H1 (cell line): ENCODE data around the gene TFF2. TPM values are rescaled to one million over a fixed set of nuclear protein-coding genes. Genes with fewer than 3 reads are reported as not detected.

Source experiments
- CTCF ChIA-PET: fragments of 300-600 bp; sonication (Branson Sonifier 250); formaldehyde crosslinking; loops from one replicate; lab custom pipeline; 2021; ENCODE audit not compliant: partially characterized antibody; lab: Charles Lee
- POLR2A ChIA-PET: fragments of 300-600 bp; sonication (Branson Sonifier 250); formaldehyde crosslinking; loops from one replicate; lab custom pipeline; 2021; ENCODE audit warnings: inconsistent platforms; ENCODE audit not compliant: partially characterized antibody; lab: Charles Lee
- DNase-seq, 2 experiments: peaks; one replicate each; pipeline versions ENCODE4 v3.0.0 to v3.0.0-alpha.2; 2010 to 2022; ENCODE audit warnings: low spot score in 2 of 2, low read depth in 1 of 2, mixed read lengths in 1 of 2
- FAIRE-seq: peaks from 2 replicates; lab custom pipeline; 2011; peaks lifted over from hg19 to GRCh38; lab: Jason Lieb, UNC
- H2AFZ ChIP-seq: 2 replicates; pipeline ENCODE4 v1.8.1; 2012; ENCODE audit warnings: low read length, inconsistent platforms
- H2AK5ac ChIP-seq: 2 replicates; pipeline ENCODE4 v1.6.1; 2013; ENCODE audit warnings: low read depth, low read length
- H2BK120ac ChIP-seq: replicated peaks from 2 replicates; pipeline ENCODE3; 2013; ENCODE audit warnings: low read depth, low read length, inconsistent platforms
- H2BK12ac ChIP-seq: 2 replicates; pipeline ENCODE4 v1.6.1; 2013; ENCODE audit warnings: low read depth, low read length
- H2BK15ac ChIP-seq: 2 replicates; pipeline ENCODE4 v1.6.1; 2013; ENCODE audit warnings: low read length
- H2BK20ac ChIP-seq: 2 replicates; pipeline ENCODE4 v1.6.1; 2013; ENCODE audit warnings: low read length
- H2BK5ac ChIP-seq: 2 replicates; pipeline ENCODE4 v1.6.1; 2013; ENCODE audit warnings: low read depth, low read length
- H3K14ac ChIP-seq: 2 replicates; pipeline ENCODE4 v1.6.1; 2013; ENCODE audit warnings: inconsistent platforms; ENCODE audit not compliant: insufficient read length
- H3K18ac ChIP-seq: 2 replicates; pipeline ENCODE4 v1.6.1; 2013; ENCODE audit warnings: low read length; ENCODE audit errors: extremely low read depth
- H3K23ac ChIP-seq: 2 replicates; pipeline ENCODE4 v1.6.1; 2013; ENCODE audit warnings: inconsistent platforms; ENCODE audit not compliant: insufficient read length
- H3K23me2 ChIP-seq: 2 replicates; pipeline ENCODE4 v1.6.1; 2013; ENCODE audit warnings: low read depth, low read length
- H3K27ac ChIP-seq: 2 replicates; pipeline ENCODE4 v1.6.1; 2011; ENCODE audit warnings: low read depth, low read length, inconsistent platforms
- H3K27me3 ChIP-seq, 4 experiments: replicated peaks in 1 of 4; 1 replicate in 1 of 4; 2 replicates in 3 of 4; pipeline versions ENCODE4 v1.6.1 to v1.8.1; 2011 to 2013; ENCODE audit warnings: low read length in 3 of 4, mild to moderate bottlenecking in 3 of 4, inconsistent platforms in 2 of 4, mixed read lengths in 2 of 4, moderate library complexity in 1 of 4; ENCODE audit not compliant: control insufficient read depth in 3 of 4, insufficient read depth in 3 of 4; ENCODE audit errors: extremely low read depth in 1 of 4
- H3K36me3 ChIP-seq, 4 experiments: 2 replicates each; pipeline versions ENCODE4 v1.6.1 to v1.8.1; 2011 to 2013; ENCODE audit warnings: mild to moderate bottlenecking in 4 of 4, low read length in 3 of 4, moderate library complexity in 2 of 4, control low read depth in 1 of 4, inconsistent platforms in 1 of 4; ENCODE audit not compliant: insufficient read depth in 4 of 4, control insufficient read depth in 2 of 4
- H3K4ac ChIP-seq: replicated peaks from 2 replicates; pipeline ENCODE3; 2013; ENCODE audit warnings: low read length, low read depth, mixed read lengths, inconsistent platforms; ENCODE audit not compliant: insufficient read length
- H3K4me1 ChIP-seq, 4 experiments: replicated peaks in 1 of 4; 1 replicate in 1 of 4; 2 replicates in 3 of 4; pipeline versions ENCODE4 v1.6.1 to v1.8.1; 2011 to 2013; ENCODE audit warnings: low read length in 3 of 4, inconsistent platforms in 2 of 4, mixed read lengths in 1 of 4; ENCODE audit not compliant: insufficient read depth in 4 of 4, control insufficient read depth in 3 of 4
- H3K4me2 ChIP-seq, 2 experiments: 2 replicates each; pipeline versions ENCODE4 v1.6.1 to v1.8.1; 2011 to 2013; ENCODE audit warnings: low read depth in 2 of 2, low read length in 2 of 2, control low read depth in 1 of 2, inconsistent platforms in 1 of 2, mild to moderate bottlenecking in 1 of 2; ENCODE audit not compliant: insufficient read depth in 1 of 2
- H3K4me3 ChIP-seq, 4 experiments: fragments of 200-600, 300-600 bp in 1 of 4; sonication (generic), shearing (Covaris generic), sonication (Bioruptor Twin) in 1 of 4; 2 replicates each; pipeline versions ENCODE4 v1.5.1 to v1.8.1; 2011 to 2016; ENCODE audit warnings: low read length in 4 of 4, low read depth in 3 of 4, control low read depth in 2 of 4, inconsistent platforms in 2 of 4, mild to moderate bottlenecking in 2 of 4, mixed read lengths in 1 of 4, moderate library complexity in 1 of 4; ENCODE audit not compliant: insufficient read depth in 2 of 4; ENCODE audit errors: extremely low read depth in 1 of 4
- H3K56ac ChIP-seq: replicated peaks from 2 replicates; pipeline ENCODE3; 2013; ENCODE audit warnings: low read depth, mild to moderate bottlenecking, mixed read lengths, low read length, inconsistent platforms; ENCODE audit not compliant: insufficient read length
- H3K79me1 ChIP-seq: 2 replicates; pipeline ENCODE4 v1.6.1; 2013; ENCODE audit warnings: low read depth, low read length, control low read depth
- H3K79me2 ChIP-seq, 2 experiments: 2 replicates each; pipeline versions ENCODE4 v1.6.1 to v1.8.1; 2012 to 2013; ENCODE audit warnings: low read length in 2 of 2, mild to moderate bottlenecking in 2 of 2, inconsistent platforms in 1 of 2; ENCODE audit not compliant: insufficient read depth in 2 of 2, control insufficient read depth in 1 of 2
- H3K9ac ChIP-seq, 4 experiments: replicated peaks in 1 of 4; 1 replicate in 1 of 4; 2 replicates in 3 of 4; pipeline versions ENCODE4 v1.6.1 to v1.8.1; 2011 to 2013; ENCODE audit warnings: low read depth in 3 of 4, low read length in 3 of 4, control low read depth in 2 of 4, mild to moderate bottlenecking in 2 of 4, moderate library complexity in 2 of 4, inconsistent platforms in 1 of 4; ENCODE audit errors: extremely low read depth in 1 of 4
- H3K9me3 ChIP-seq, 2 experiments: 2 replicates each; pipeline versions ENCODE4 v1.6.1 to v1.8.1; 2012 to 2013; ENCODE audit warnings: mild to moderate bottlenecking in 2 of 2, moderate library complexity in 2 of 2, control low read depth in 1 of 2, inconsistent platforms in 1 of 2, low read depth in 1 of 2, low read length in 1 of 2, mixed read lengths in 1 of 2; ENCODE audit not compliant: insufficient read depth in 2 of 2
- H4K20me1 ChIP-seq, 2 experiments: replicated peaks in 1 of 2; 2 replicates each; pipeline versions ENCODE3 to v1.8.1; 2011 to 2013; ENCODE audit warnings: inconsistent platforms in 2 of 2, low read length in 2 of 2, mild to moderate bottlenecking in 1 of 2; ENCODE audit not compliant: insufficient read depth in 2 of 2, control insufficient read depth in 1 of 2
- H4K5ac ChIP-seq: 2 replicates; pipeline ENCODE4 v1.6.1; 2013; ENCODE audit warnings: low read length, low read depth, mixed read lengths, inconsistent platforms; ENCODE audit not compliant: insufficient read length
- H4K8ac ChIP-seq: 2 replicates; pipeline ENCODE4 v1.8.0; 2013; ENCODE audit warnings: mild to moderate bottlenecking, moderate library complexity, low read length, inconsistent platforms; ENCODE audit not compliant: insufficient read depth; ENCODE audit errors: extremely low read depth
- H4K91ac ChIP-seq: replicated peaks from 2 replicates; pipeline ENCODE3; 2013; ENCODE audit warnings: low read length, mixed read lengths, inconsistent platforms; ENCODE audit not compliant: insufficient read length
- CHD1 ChIP-seq: IDR thresholded peaks from 2 replicates; pipeline ENCODE4 v1.6.1; 2012; ENCODE audit warnings: low read depth, low read length, improper control_type of control experiment
- SP2 ChIP-seq: IDR thresholded peaks from 2 replicates; pipeline ENCODE4 v1.6.1; 2012; ENCODE audit warnings: mild to moderate bottlenecking, low read length, inconsistent platforms
- WGBS, 2 experiments: shearing (Covaris generic) in 1 of 2; methylation state at CpG; one replicate each; pipeline versions ENCODE4 v1.1.6 to v1.1.7; 2013 to 2015; ENCODE audit warnings: low lambda C conversion rate in 2 of 2, mixed read lengths in 2 of 2, inconsistent platforms in 1 of 2, low coverage in 1 of 2, missing lambda C conversion rate in 1 of 2; ENCODE audit not compliant: insufficient replicate concordance in 2 of 2, insufficient coverage in 1 of 2, insufficient read length in 1 of 2; ENCODE audit errors: extremely low coverage in 1 of 2, missing lambda C conversion rate in 1 of 2; 5-methylcytosine and 5-hydroxymethylcytosine counted together
- polyA plus RNA-seq, 7 experiments: library from polyadenylated mRNA; depleted of rRNA in 3 of 7; stranded (reverse) in 5 of 7; unstranded in 2 of 7; fragments of >200 nt in 5 of 7; fragments of 200-250 nt in 2 of 7; gene quantifications; 1 replicate in 5 of 7; 2 replicates in 1 of 7; 4 replicates in 1 of 7; pipeline versions ENCODE4 v1.2.1 to v1.2.3, GENCODE V29; 2011 to 2013; ENCODE audit warnings: missing spikeins in 2 of 7, mixed read lengths in 2 of 7
- total RNA-seq: library from RNA; stranded (reverse); fragmentation: NEBNext Ultra II Directional; extraction: Animal tissue kit (Norgen Biotek cat#: 25700); gene quantifications from 2 replicates; pipeline ENCODE4 v1.2.1, GENCODE V29; 2021

Gene TFF2
- total and polyA plus RNA-seq, 2 of the 8 experiments (the other 6 are each of a cell fraction or from before 2014, with no cell fraction given): not detected

DNA sequence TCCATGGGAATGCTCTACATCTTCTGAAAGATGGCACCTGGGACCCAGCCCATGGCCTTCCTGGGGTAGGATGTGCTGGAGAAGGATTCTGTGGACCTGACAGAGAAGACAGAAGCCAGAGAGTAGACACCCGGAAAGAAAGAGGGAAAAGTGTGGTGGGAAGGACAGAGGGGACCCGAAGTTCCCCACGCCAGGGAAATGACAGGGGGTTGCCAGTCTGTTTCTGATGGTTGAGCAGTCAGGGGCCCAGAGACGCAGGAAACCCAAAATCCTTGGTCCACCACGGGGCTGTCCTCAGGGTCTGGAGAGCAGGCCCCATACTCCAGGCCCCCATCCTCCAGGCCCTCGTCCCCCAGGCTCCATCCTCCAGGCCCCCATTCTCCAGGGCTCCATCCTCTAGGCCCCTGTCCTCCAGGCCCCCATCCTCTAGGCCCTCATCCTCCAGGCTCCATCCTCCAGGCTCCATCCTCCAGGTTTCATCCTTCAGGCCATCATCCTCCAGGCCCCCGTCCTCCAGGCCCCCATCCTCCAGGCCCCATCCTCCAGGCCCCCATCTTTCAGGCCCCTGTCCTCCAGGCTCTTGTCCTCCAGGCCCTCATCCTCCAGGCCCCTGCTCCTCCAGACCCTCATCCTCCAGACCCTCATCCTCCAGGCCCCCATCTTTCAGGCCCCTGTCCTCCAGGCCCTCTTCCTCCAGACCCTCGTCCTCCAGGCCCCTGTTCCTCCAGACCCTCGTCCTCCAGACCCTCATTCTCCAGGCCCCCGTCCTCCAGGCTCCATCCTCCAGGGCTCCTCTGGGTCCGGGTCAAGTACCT lies 1.0 kb upstream of the TFF2 start:
- Histone ChIP-seq H3K23ac (no peak overlapping the region), H2BK20ac (no peak overlapping the region), H2BK5ac (no peak overlapping the region), H4K5ac (no peak overlapping the region), H3K4me1 (no peaks in the 10 kb centered on the region), H3K4ac (no peak overlapping the region), H3K56ac (no peak overlapping the region), H3K36me3 (no peaks in the 10 kb centered on the region), H3K9ac (no peak overlapping the region), H3K4me2 (no peak overlapping the region), H4K8ac (no peak overlapping the region), H2BK15ac (no peak overlapping the region), H3K14ac (no peak overlapping the region), H3K27me3 (no peaks in the 10 kb centered on the region), H3K18ac (no peak overlapping the region; the same call in 1 of the 2 replicates), H3K9me3 (no peaks in the 10 kb centered on the region), H3K79me1 (no peaks in the 10 kb centered on the region), H3K4me3 (no peak overlapping the region), H2BK120ac (no peak overlapping the region), H3K23me2 (no peaks in the 10 kb centered on the region), H4K20me1 (no peaks in the 10 kb centered on the region), H2AK5ac (no peak overlapping the region), H2BK12ac (no peak overlapping the region), H4K91ac (no peak overlapping the region), H2AFZ (no peak overlapping the region), H3K27ac (no peak overlapping the region), H3K79me2 (no peaks in the 10 kb centered on the region)
- FAIRE-seq (no peak), DNase-seq (no peak)
- POLR2A ChIA-PET: no interaction called here
- CTCF ChIA-PET: no interaction called here
- 83% methylated on average over 10 of the region's 11 CpGs; no CpG with 5 or more reads in 1 of the 2 experiments for WGBS, 2 experiments
- TF ChIP-seq CHD1: no peak
- no peak for TF ChIP-seq SP2
